CD14-positive monocyte (primary cell): ENCODE data around the gene SPAG16. TPM values are rescaled to one million over a fixed set of nuclear protein-coding genes. Genes with fewer than 3 reads are reported as not detected.

ENCODE experiments used
- DNase-seq, 3 donors: peaks; one replicate each; pipeline ENCODE4 v3.0.0-alpha.2; 2011 to 2022
- H2AFZ ChIP-seq: 2 replicates; pipeline ENCODE4 v1.6.0; 2012; ENCODE audit warnings: mild to moderate bottlenecking, low read depth, low read length, inconsistent platforms; ENCODE audit not compliant: insufficient read depth, poor library complexity, severe bottlenecking
- H3K27ac ChIP-seq, 2 donors: 1 replicate in 1 of 2; 2 replicates in 1 of 2; pipeline ENCODE4 v1.5.1; 2012 to 2013; ENCODE audit warnings: low read length in 2 of 2, control low read depth in 1 of 2, inconsistent platforms in 1 of 2, low read depth in 1 of 2, mild to moderate bottlenecking in 1 of 2
- H3K27me3 ChIP-seq, 2 donors: one replicate each; pipeline versions ENCODE4 v1.6.0 to v1.6.1; 2011 to 2013; ENCODE audit warnings: low read length in 2 of 2; ENCODE audit not compliant: control insufficient read depth in 2 of 2, insufficient read depth in 2 of 2
- H3K36me3 ChIP-seq, 2 donors: replicated peaks in 1 of 2; 1 replicate in 1 of 2; 2 replicates in 1 of 2; pipeline versions ENCODE4 v1.5.1 to v1.6.1; 2012 to 2013; ENCODE audit warnings: low read length in 2 of 2, control low read depth in 1 of 2, inconsistent platforms in 1 of 2, mild to moderate bottlenecking in 1 of 2; ENCODE audit not compliant: insufficient read depth in 2 of 2, control insufficient read depth in 1 of 2
- H3K4me1 ChIP-seq, 2 donors: 1 replicate in 1 of 2; 2 replicates in 1 of 2; pipeline versions ENCODE4 v1.5.1 to v1.6.1; 2012 to 2013; ENCODE audit warnings: low read length in 2 of 2, control low read depth in 1 of 2, inconsistent platforms in 1 of 2, mild to moderate bottlenecking in 1 of 2, moderate library complexity in 1 of 2; ENCODE audit not compliant: insufficient read depth in 2 of 2, control insufficient read depth in 1 of 2
- H3K4me2 ChIP-seq: replicated peaks from 2 replicates; pipeline ENCODE3; 2012; ENCODE audit warnings: low read length, moderate library complexity, mild to moderate bottlenecking; ENCODE audit not compliant: poor library complexity, severe bottlenecking; ENCODE audit errors: extremely low read depth
- H3K4me3 ChIP-seq, 3 experiments: fragments of 200-600 bp in 1 of 3; sonication (generic) in 1 of 3; replicated peaks in 1 of 3; 1 replicate in 2 of 3; 2 replicates in 1 of 3; pipeline ENCODE4 v1.5.1; 2011 to 2013; ENCODE audit warnings: low read length in 3 of 3, mild to moderate bottlenecking in 3 of 3, control low read depth in 2 of 3, low read depth in 2 of 3, inconsistent platforms in 1 of 3, moderate library complexity in 1 of 3
- H3K79me2 ChIP-seq: 2 replicates; pipeline ENCODE4 v1.6.0; 2012; ENCODE audit warnings: mild to moderate bottlenecking, control low read depth, inconsistent platforms, low read length, moderate library complexity; ENCODE audit not compliant: insufficient read depth
- H3K9ac ChIP-seq: 2 replicates; pipeline ENCODE4 v1.6.0; 2017; ENCODE audit warnings: low read length, mild to moderate bottlenecking; ENCODE audit not compliant: insufficient read depth, poor library complexity, severe bottlenecking
- H3K9me3 ChIP-seq, 2 donors: replicated peaks in 1 of 2; 1 replicate in 1 of 2; 2 replicates in 1 of 2; pipeline versions ENCODE4 v1.5.1 to v1.6.1; 2012 to 2013; ENCODE audit warnings: low read length in 2 of 2, control low read depth in 1 of 2; ENCODE audit not compliant: control insufficient read depth in 1 of 2, insufficient read depth in 1 of 2
- H4K20me1 ChIP-seq: 2 replicates; pipeline ENCODE4 v1.6.0; 2012; ENCODE audit warnings: mild to moderate bottlenecking, low read length, control low read depth, moderate library complexity; ENCODE audit not compliant: insufficient read depth
- H3K27ac Mint-ChIP-seq, 7 donors: one replicate each; pipeline ENCODE4 v1.8.0; 2020; ENCODE audit warnings: mild to moderate bottlenecking in 7 of 7, mixed read lengths in 7 of 7, moderate library complexity in 6 of 7, inconsistent platforms in 2 of 7
- H3K27me3 Mint-ChIP-seq, 3 donors: one replicate each; pipeline ENCODE4 v1.8.0; 2021 to 2022; ENCODE audit warnings: low read depth in 3 of 3, mild to moderate bottlenecking in 3 of 3, mixed read lengths in 3 of 3, moderate library complexity in 3 of 3, inconsistent platforms in 1 of 3
- H3K36me3 Mint-ChIP-seq, 2 donors: one replicate each; pipeline ENCODE4 v1.8.0; 2020; ENCODE audit warnings: mixed read lengths in 2 of 2, inconsistent platforms in 1 of 2, mild to moderate bottlenecking in 1 of 2
- H3K4me1 Mint-ChIP-seq: one replicate; pipeline ENCODE4 v1.8.0; 2020; ENCODE audit warnings: mild to moderate bottlenecking, mixed read lengths
- H3K4me3 Mint-ChIP-seq, 2 donors: one replicate each; pipeline ENCODE4 v1.8.0; 2020; ENCODE audit warnings: mild to moderate bottlenecking in 2 of 2, mixed read lengths in 2 of 2, moderate library complexity in 1 of 2
- H3K9me3 Mint-ChIP-seq, 7 donors: one replicate each; pipeline ENCODE4 v1.8.0; 2020 to 2022; ENCODE audit warnings: mixed read lengths in 7 of 7, mild to moderate bottlenecking in 6 of 7, moderate library complexity in 6 of 7, inconsistent platforms in 2 of 7
- CTCF ChIP-seq: fragments of 200-600 bp; IDR thresholded peaks from one replicate; pipeline ENCODE4 v1.8.0; 2022; ENCODE audit warnings: antibody characterized with exemption, mild to moderate bottlenecking
- WGBS: methylation state at CpG from one replicate; pipeline ENCODE4 v1.1.5; 2013; ENCODE audit warnings: missing lambda C conversion rate; ENCODE audit not compliant: insufficient coverage; 5-methylcytosine and 5-hydroxymethylcytosine counted together
- intact Hi-C, 2 donors: fragments of 100-400 bp; cut with micrococcal nuclease; formaldehyde crosslinking; loops; one replicate each; pipeline versions ENCODE4 v1.15.0 to v1.15.1; 2023
- polyA plus RNA-seq, 3 donors: library from polyadenylated mRNA; depleted of rRNA in 1 of 3; unstranded in 2 of 3; stranded (reverse) in 1 of 3; fragments of 300-500 nt in 2 of 3; fragments of >200 nt in 1 of 3; fragmentation: Illumina TruSeq in 2 of 3; gene quantifications; 1 replicate in 2 of 3; 2 replicates in 1 of 3; pipeline ENCODE4 v1.2.3, GENCODE V29; 2012 to 2021

Gene SPAG16
- polyA plus RNA-seq, 3 donors, result 0.12 to 0.30 TPM; not detected in 1

GRCh38 chr2:214184461-214184860 is 900.2 kb downstream of the SPAG16 start:
- intact Hi-C loops, result no loop called here
- no peaks in the 10 kb centered on the region for H3K27me3 Mint-ChIP-seq

GRCh38 chr2:214185546-214185945 is 901.3 kb downstream of the SPAG16 start:
- H3K9me3 ChIP-seq, result no peaks in the 10 kb centered on the region
- Mint-ChIP-seq H3K27me3 (no peaks in the 10 kb centered on the region), H3K36me3 (no peaks in the 10 kb centered on the region), H3K9me3 (peaks cover 0 to 4% (median 0%) of the 10 kb centered on the region in 7 donors), H3K4me3 (no peak overlapping the region), H3K27ac (no peak overlapping the region), H3K4me1 (no peaks in the 10 kb centered on the region)
- no peak for TF ChIP-seq CTCF
- no peak overlapping the region for H3K9ac ChIP-seq
- no peaks in the 10 kb centered on the region for H3K79me2 ChIP-seq
- no peaks in the 10 kb centered on the region for H4K20me1 ChIP-seq
- intact Hi-C loops, result no loop called here
- no peak overlapping the region for H3K4me2 ChIP-seq
- H3K36me3 ChIP-seq, result no peaks in the 10 kb centered on the region
- no peak overlapping the region for H2AFZ ChIP-seq
- H3K27ac ChIP-seq, result no peak overlapping the region
- H3K27me3 ChIP-seq, result no peaks in the 10 kb centered on the region
- no peak for DNase-seq
- no peak overlapping the region for H3K4me3 ChIP-seq
- 80% methylated on average over 1 of the region's 2 CpGs for WGBS
- no peaks in the 10 kb centered on the region for H3K4me1 ChIP-seq

More at GRCh38 chr2:214184461-214184860, 900.2 kb downstream of the SPAG16 start:
- H3K36me3 Mint-ChIP-seq, result no peaks in the 10 kb centered on the region
- Histone ChIP-seq H3K4me2 (no peak overlapping the region), H3K4me1 (no peaks in the 10 kb centered on the region), H4K20me1 (no peaks in the 10 kb centered on the region), H3K4me3 (no peak overlapping the region), H3K27ac (no peak overlapping the region), H3K9me3 (no peaks in the 10 kb centered on the region), H3K36me3 (no peaks in the 10 kb centered on the region), H3K79me2 (no peaks in the 10 kb centered on the region), H2AFZ (no peak overlapping the region), H3K27me3 (no peaks in the 10 kb centered on the region), H3K9ac (no peak overlapping the region)
- no CpG with 5 or more reads among the region's 2 CpGs for WGBS
- no peak overlapping the region for H3K27ac Mint-ChIP-seq
- no peak overlapping the region for H3K4me3 Mint-ChIP-seq
- no peaks in the 10 kb centered on the region for H3K4me1 Mint-ChIP-seq
- DNase-seq, result no peak
- no peak for TF ChIP-seq CTCF
- no peaks in the 10 kb centered on the region for H3K9me3 Mint-ChIP-seq
